Fibroblast of peridontal ligament (primary cell): ENCODE data around the gene FLVCR2.

Experiments
- DNase-seq: peaks from one replicate; pipeline ENCODE4 v3.0.0-alpha.2; 2010; ENCODE audit errors: extremely low read depth

The FLVCR2 gene

GRCh38 chr14:75630695-75631452 is 52.5 kb downstream of the FLVCR2 start:
- no peak for DNase-seq

GRCh38 chr14:75631453-75631831 is 53.0 kb downstream of the FLVCR2 start:
- peak; percentile 17 for DNase-seq

- no peak for DNase-seq
These were observed 56.4 kb downstream of the FLVCR2 start for GRCh38 chr14:75634848-75635247.

GRCh38 chr14:75636100-75636692 is 57.8 kb downstream of the FLVCR2 start:
- peak; percentile 65 for DNase-seq

GRCh38 chr14:75640876-75641275 is 62.5 kb downstream of the FLVCR2 start:
- DNase-seq: no peak

- DNase-seq: no peak
These were observed 65.6 kb downstream of the FLVCR2 start for GRCh38 chr14:75643985-75644384.

GRCh38 chr14:75645056-75645455 is 66.6 kb downstream of the FLVCR2 start:
- DNase-seq: no peak

- DNase-seq: no peak
These were observed 68.3 kb downstream of the FLVCR2 start for GRCh38 chr14:75646762-75647161.

GRCh38 chr14:75647640-75648039 is 69.2 kb downstream of the FLVCR2 start:
- DNase-seq: peak; percentile 62

- DNase-seq: peak; percentile 96
These were observed 69.8 kb downstream of the FLVCR2 start for GRCh38 chr14:75648066-75648838.

- DNase-seq: no peak
These were observed 70.9 kb downstream of the FLVCR2 start for GRCh38 chr14:75649337-75649736.

- no peak for DNase-seq
These were observed 71.4 kb downstream of the FLVCR2 start for GRCh38 chr14:75649773-75650172.

GRCh38 chr14:75650253-75651058 is 72.0 kb downstream of the FLVCR2 start:
- no peak for DNase-seq

- DNase-seq: no peak
These were observed 75.1 kb downstream of the FLVCR2 start for GRCh38 chr14:75653563-75653962.

GRCh38 chr14:75654127-75654732 is 75.8 kb downstream of the FLVCR2 start:
- DNase-seq: peak; percentile 74

GRCh38 chr14:75655235-75655634 is 76.8 kb downstream of the FLVCR2 start:
- no peak for DNase-seq

GRCh38 chr14:75657331-75657730 is 78.9 kb downstream of the FLVCR2 start:
- DNase-seq: no peak

- DNase-seq: no peak
These were observed 80.5 kb downstream of the FLVCR2 start for GRCh38 chr14:75658957-75659356.

GRCh38 chr14:75660238-75660629 is 81.8 kb downstream of the FLVCR2 start:
- DNase-seq: no peak

GRCh38 chr14:75660630-75661498 is 82.4 kb downstream of the FLVCR2 start, which contains the start of the genes ERG28 and TTLL5:
TSS of gene ERG28 (minus strand) at chr14:75660876. CDS start at chr14:75657502, 3,374 bp downstream.
TSS of gene TTLL5 (plus strand) at chr14:75661246. CDS start at chr14:75663150, 1,904 bp downstream.
- DNase-seq: peak; percentile 98
